Effector memory CD4-positive, alpha-beta T cell (primary cell): ENCODE results near the gene GOLGA8H.
"Not testable (repeated sequence)": the region's sequence is repeated elsewhere in the genome, so short reads cannot be mapped to it uniquely, and the experiment has no call there.

ENCODE experiments used
- DNase-seq, 3 donors: peaks; one replicate each; pipeline ENCODE4 v3.0.0-alpha.2; 2020
- H3K27ac ChIP-seq: 2 replicates; pipeline ENCODE4 v1.7.0; 2013; ENCODE audit warnings: mild to moderate bottlenecking, low read length, moderate library complexity; ENCODE audit not compliant: insufficient read depth, poor library complexity, severe bottlenecking
- H3K27me3 ChIP-seq: replicated peaks from 2 replicates; pipeline ENCODE4 v1.7.0; 2013; ENCODE audit warnings: mild to moderate bottlenecking, low read length; ENCODE audit not compliant: insufficient read depth, control insufficient read depth, poor library complexity, severe bottlenecking
- H3K36me3 ChIP-seq: 2 replicates; pipeline ENCODE4 v1.7.0; 2013; ENCODE audit warnings: mild to moderate bottlenecking, low read length, moderate library complexity; ENCODE audit not compliant: control insufficient read depth, insufficient read depth
- H3K4me1 ChIP-seq: 2 replicates; pipeline ENCODE4 v1.7.0; 2013; ENCODE audit warnings: low read length, mild to moderate bottlenecking; ENCODE audit not compliant: control insufficient read depth, insufficient read depth, poor library complexity, severe bottlenecking
- H3K4me3 ChIP-seq: 2 replicates; pipeline ENCODE4 v1.7.0; 2013; ENCODE audit warnings: low read length, low read depth, mild to moderate bottlenecking; ENCODE audit not compliant: insufficient read depth, poor library complexity, severe bottlenecking
- H3K9me3 ChIP-seq: 2 replicates; pipeline ENCODE4 v1.7.0; 2013; ENCODE audit warnings: mild to moderate bottlenecking, low read length, moderate library complexity; ENCODE audit not compliant: control insufficient read depth
- total RNA-seq, 3 donors: gene quantifications; one replicate each; lab custom pipeline; 2026; lab: John Stamatoyannopoulos, UW

Gene GOLGA8H, protein sequence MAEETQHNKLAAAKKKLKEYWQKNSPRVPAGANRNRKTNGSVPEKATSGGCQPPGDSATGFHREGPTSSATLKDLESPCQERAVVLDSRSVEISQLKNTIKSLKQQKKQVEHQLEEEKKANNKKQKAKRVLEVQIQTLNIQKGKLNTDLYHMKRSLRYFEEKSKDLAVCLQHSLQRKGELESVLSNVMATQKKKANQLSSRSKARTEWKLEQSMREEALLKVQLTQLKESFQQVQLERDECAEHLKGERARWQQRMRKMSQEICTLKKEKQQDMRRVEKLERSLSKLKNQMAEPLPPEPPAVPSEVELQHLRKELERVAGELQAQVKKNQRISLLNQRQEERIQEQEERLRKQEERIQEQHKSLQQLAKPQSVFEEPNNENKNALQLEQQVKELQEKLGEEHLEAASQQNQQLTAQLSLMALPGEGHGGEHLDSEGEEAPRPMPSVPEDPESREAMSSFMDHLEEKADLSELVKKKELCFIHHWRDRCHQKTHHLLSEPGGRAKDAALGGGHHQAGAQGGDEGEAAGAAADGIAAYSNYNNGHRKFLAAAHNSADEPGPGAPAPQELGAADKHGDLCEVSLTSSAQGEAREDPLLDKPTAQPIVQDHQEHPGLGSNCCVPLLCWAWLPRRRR
- 0 reads per million in 3 donors for total RNA-seq

DNA sequence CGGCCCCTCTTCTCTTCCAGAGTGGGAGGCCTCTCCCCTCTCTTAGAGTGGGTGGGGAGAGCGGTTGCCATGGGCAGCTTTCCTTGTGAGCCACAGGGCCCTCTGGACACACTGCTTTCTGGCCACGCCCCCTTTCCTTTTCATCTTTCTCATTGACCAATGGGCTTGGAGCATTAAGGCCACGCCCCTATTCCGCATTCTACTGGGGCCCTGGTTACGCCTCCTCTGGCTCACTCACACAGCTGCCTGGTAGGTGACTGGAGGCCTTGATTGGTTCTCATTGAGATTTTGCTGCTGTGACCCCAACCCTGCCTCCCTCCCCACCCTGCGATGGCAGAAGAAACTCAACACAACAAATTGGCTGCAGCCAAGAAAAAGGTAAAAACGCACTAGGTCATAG is at the start of gene GOLGA8H:
Gene GOLGA8H, plus strand, starts transcription at position 233 of the 400 bp plus-strand sequence. Its CDS starts 98 bp downstream, at position 331.
- H3K27ac ChIP-seq, H3K4me1 ChIP-seq, H3K4me3 ChIP-seq, H3K27me3 ChIP-seq, H3K9me3 ChIP-seq, DNase-seq, H3K36me3 ChIP-seq: not testable (repeated sequence)

DNA sequence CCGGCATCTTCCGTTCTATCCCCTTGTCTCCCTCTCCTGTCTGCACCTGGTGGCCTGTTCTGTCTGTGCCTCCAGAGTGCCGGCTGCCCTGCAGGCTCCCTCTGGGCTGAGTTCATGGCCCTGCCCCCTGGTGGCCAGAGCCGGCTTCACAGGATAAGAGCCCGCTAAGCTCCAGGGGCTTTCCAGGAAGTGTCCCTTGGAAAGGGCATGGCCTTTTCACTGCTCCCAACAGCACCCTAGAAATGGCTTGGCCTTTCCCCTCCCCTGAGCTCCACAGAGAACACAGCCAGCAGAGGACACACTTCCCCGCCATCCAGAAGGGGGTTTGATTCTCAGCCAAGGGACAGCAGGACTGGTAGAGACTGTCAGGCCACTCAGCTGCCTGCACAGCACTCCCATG is 36.9 kb upstream of the GOLGA8H start:
- H3K36me3 ChIP-seq, H3K9me3 ChIP-seq, H3K4me1 ChIP-seq, DNase-seq, H3K4me3 ChIP-seq, H3K27me3 ChIP-seq, H3K27ac ChIP-seq: not testable (repeated sequence)

DNA sequence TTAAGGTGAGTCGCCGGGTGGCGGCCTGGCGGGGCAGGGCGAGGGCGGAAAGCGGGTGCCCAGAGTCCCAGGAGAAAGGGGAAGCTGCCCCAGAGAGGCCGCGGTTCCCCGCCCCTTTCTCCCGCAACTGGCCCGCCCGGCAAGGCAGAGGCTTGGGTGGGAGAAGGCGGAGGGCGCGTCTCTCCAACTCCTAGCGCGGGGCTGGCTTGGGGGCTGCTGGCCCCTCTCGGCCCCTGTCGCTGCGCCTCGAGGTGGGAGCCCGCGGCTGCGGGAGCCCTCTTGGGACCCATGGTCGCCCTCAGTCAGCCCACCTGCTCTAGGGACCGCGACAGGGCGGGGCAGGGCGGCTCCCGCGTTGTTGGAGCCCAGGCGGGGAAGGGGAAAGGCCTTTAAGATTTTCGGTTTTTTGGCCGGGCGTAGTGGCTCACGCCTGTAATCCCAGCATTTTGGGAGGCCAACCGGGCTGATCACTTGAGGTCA is 30.8 kb upstream of the GOLGA8H start:
- DNase-seq, H3K36me3 ChIP-seq, H3K4me3 ChIP-seq, H3K9me3 ChIP-seq, H3K4me1 ChIP-seq, H3K27ac ChIP-seq, H3K27me3 ChIP-seq: not testable (repeated sequence)

DNA sequence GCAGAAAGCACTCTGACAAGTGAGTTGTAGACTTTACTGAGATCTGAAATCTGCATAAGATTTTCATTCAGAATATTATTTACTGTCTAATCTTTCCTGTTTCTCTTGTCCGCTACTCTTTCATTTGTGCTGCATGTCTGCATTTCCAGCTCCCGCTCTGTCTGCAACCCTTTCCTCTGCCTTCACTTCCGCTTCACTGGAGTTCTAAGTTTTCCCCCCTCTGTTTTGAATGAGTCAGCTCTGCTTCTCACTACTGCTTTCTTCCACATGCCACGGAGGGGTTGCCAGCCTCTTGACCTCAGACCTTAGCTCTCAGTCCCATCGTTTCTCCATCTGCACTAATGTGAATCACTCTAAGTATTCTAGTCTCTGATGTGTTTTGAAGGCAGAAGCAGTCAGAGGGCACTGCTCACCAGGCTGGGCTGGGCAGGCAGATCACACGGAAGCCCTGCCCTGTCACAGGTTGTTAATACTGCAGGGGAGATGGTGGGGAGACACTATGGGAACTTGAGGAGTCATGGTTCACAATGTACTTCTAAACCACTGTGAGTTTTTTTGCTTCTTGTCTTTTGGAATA is 24.3 kb upstream of the GOLGA8H start:
- not testable (repeated sequence) for H3K4me1 ChIP-seq, H3K27me3 ChIP-seq, H3K36me3 ChIP-seq, H3K4me3 ChIP-seq, DNase-seq, H3K27ac ChIP-seq, H3K9me3 ChIP-seq

DNA sequence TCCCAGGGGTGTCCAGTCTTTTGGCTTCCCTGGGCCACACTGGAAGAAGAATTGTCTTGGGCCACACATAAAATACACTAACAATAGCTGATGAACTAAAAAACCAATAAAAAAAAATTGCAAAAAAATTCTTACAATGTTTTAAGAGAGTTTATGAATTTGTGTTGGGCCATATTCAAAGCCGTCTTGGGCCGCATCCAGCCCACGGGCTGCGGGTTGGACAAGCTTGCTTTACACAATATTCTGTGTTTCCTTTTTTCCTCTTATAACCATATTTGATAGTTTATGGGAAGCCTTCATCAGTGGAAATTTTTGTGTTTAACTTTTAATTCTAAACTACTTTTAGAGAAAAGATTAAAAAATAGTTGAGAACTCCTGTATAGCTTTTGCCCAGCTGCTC is 23.1 kb upstream of the GOLGA8H start:
- H3K9me3 ChIP-seq, DNase-seq, H3K36me3 ChIP-seq: not testable (repeated sequence)

DNA sequence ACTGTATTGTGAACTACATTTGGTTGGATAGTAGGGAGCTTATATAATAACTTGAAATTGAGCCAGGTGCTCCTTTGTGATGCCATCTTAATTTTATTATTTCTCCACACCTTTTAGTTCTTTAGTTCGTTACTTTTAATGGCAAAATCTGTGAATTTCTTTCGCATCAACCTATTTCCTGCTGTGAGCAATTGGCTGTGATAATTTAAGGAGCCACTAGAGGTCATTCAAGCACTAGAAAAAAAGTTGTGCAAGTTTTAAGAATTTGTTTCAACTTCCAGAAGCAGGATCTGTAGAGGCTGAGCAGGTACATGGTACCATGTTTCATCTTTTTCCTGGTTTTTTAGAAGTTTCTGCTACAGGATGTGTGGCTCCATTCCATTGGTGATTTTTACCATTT is 4.9 kb upstream of the GOLGA8H start:
- not testable (repeated sequence) for H3K4me1 ChIP-seq, H3K9me3 ChIP-seq, H3K27ac ChIP-seq, H3K4me3 ChIP-seq, H3K27me3 ChIP-seq, DNase-seq, H3K36me3 ChIP-seq

More for the DNA sequence above, 23.1 kb upstream of the GOLGA8H start:
- not testable (repeated sequence) for H3K4me1 ChIP-seq, H3K27ac ChIP-seq, H3K27me3 ChIP-seq, H3K4me3 ChIP-seq

DNA sequence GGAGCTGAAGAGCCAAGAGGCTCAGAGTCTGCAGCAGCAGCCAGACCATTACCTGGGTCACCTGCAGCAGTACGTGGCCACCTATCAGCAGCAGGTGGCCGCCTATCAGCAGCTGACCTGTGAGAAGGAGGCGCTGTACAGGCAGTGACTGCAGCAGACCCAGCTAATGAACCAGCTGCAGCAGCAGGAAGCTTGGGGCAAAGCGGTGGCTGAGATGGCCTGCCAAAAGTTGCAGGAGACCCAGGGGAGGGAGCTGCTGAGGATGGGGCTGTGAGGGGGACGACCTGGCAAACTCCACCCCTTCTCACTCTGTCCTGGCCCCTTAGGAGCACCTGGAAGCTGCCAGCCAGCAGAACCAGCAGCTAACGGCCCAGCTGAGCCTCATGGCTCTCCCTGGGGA is 8.4 kb downstream of the GOLGA8H start:
- H3K27ac ChIP-seq, H3K4me1 ChIP-seq, H3K9me3 ChIP-seq, H3K36me3 ChIP-seq, H3K4me3 ChIP-seq, DNase-seq, H3K27me3 ChIP-seq: not testable (repeated sequence)

DNA sequence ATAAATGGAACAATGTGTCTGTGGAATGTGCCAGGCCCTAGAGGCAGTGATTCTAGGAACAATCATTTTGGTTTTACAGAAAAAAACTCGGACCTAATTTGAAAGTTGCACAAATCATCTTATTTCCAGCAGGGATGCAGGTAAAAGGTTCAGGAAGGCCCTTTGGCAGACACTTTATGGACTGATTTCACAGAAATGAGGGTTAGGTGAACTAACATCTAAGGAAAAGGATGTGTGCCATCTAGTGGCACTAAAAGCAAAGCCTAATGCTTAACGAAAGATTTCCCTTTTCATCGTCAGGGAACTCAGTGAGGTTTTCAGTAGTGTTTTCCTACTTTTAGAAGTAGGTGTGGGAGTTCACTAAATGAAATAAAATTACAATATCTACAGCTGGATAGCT is 17.5 kb downstream of the GOLGA8H start:
- not testable (repeated sequence) for H3K4me3 ChIP-seq, H3K27me3 ChIP-seq, H3K27ac ChIP-seq, DNase-seq, H3K4me1 ChIP-seq, H3K36me3 ChIP-seq, H3K9me3 ChIP-seq

DNA sequence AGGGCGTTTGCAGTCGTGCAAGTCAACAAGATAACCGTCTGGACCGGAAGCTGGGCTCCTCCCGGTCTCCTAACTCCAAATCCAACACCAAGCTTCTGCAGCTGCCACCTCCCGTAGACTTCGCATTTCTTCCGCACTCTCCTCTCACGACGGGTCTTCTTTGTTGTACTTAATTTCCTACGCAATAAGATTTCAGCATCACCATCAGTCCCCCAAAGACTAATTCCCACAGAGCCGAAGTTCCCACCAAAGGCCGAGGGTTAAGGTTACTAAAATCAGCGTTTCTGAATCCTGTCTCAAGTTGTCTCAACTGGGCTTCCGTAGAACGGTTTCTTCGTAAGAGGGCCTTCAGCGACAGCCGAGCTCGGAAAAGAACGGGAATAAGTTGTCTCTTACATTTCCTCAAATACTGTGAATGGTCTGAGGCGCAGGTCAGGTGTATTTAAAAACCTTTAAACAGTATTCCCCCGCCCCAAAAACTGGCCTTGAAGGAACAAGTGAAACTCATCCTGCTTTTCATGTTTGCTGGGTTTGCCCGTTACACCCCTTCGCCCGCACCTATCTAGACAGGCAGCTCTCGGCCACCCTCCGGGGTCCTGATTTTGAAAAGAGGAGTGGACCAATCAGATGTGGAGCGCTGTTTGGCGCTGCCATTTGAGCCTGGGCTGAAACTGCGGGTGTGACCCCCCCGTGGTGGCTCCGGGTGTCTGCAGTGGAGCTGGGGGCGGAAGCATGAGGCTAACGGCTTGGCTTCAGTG is 21.8 kb downstream of the GOLGA8H start, which contains the start of gene ARHGAP11B:
Gene ARHGAP11B, plus strand, starts transcription at position 693 of the 758 bp plus-strand sequence.
- peak; percentile 92 to 96 (median 93) for DNase-seq
- H3K4me1 ChIP-seq, H3K27me3 ChIP-seq, H3K36me3 ChIP-seq, H3K9me3 ChIP-seq: not testable (repeated sequence)
- H3K27ac ChIP-seq: peak within 1 kb of the TSS; percentile 88
- peak within 1 kb of the TSS; percentile 81 for H3K4me3 ChIP-seq
